ENCODE results near the gene GDPD1. TPM values are rescaled to one million over a fixed set of nuclear protein-coding genes. Genes with fewer than 3 reads are reported as not detected.

The GDPD1 gene
- total RNA-seq, 1 experiment from 2014 or later = 3.1 TPM

- intact Hi-C loops (cut with micrococcal nuclease; ENCODE audit: unreplicated experiment) = loop anchor here (10.0 kb wide), 1 partner anchor 719 kb away; no protein-coding TSS in a partner anchor
- no peaks in the 10 kb centered on the region for H3K79me2 ChIP-seq (ENCODE audit: low read depth)
These were observed 95.6 kb downstream of the GDPD1 start for GRCh38 chr17:59315866-59316265.

More at GRCh38 chr17:59315866-59316265, 95.6 kb downstream of the GDPD1 start:
- TF ChIP-seq EZH2 (IDR thresholded peaks at IDR 0.05; ENCODE audit: low read depth) (no peak), CTCF (conservative IDR thresholded peaks at IDR 0.05) (no peak)
- POLR2A ChIA-PET (ENCODE audit: unreplicated experiment) = no interaction called here
- no TSS peak for BruUV-seq (replicated peaks)
- CTCF ChIA-PET = no interaction called here
- Histone ChIP-seq H3K9me2 (ENCODE audit: insufficient read depth) (no peaks in the 10 kb centered on the region), H3K27me3 (ENCODE audit: insufficient read depth, low read depth) (no peaks in the 10 kb centered on the region), H3F3A (ENCODE audit: insufficient read depth, low read depth) (no peaks in the 10 kb centered on the region), H3K36me3 (ENCODE audit: low read depth) (no peaks in the 10 kb centered on the region), H3K27ac (no peak overlapping the region), H3K9me3 (ENCODE audit: insufficient read depth, low read depth) (no peaks in the 10 kb centered on the region), H2AFZ (no peak overlapping the region), H4K20me1 (ENCODE audit: insufficient read depth) (no peaks in the 10 kb centered on the region), H3K4me3 (no peak overlapping the region), H3K4me2 (no peak overlapping the region), H3K4me1 (replicated peaks; ENCODE audit: insufficient read depth) (no peaks in the 10 kb centered on the region)
- no peak for DNase-seq

Other genes with a start within 250 kb of the GDPD1 start
- gene TRIM37, start 113.6 kb upstream of the GDPD1 start, total RNA-seq (2021) = 21.6 and 24.6 TPM in 2 replicates
- 48.9 and 65.6 TPM in 2 replicates for gene SKA2, start 65.3 kb upstream of the GDPD1 start, total RNA-seq (2021)
- gene PRR11, start 64.8 kb upstream of the GDPD1 start, total RNA-seq (2021) = 87.9 and 109 TPM in 2 replicates
- 14.4 and 15.2 TPM in 2 replicates for gene SMG8, start 10.5 kb upstream of the GDPD1 start, total RNA-seq (2021)
- gene YPEL2, start 111.1 kb downstream of the GDPD1 start, total RNA-seq (2021) = 11.6 and 12.9 TPM in 2 replicates